ENCODE data around the gene ZNF655. TPM values are rescaled to one million over a fixed set of nuclear protein-coding genes. Genes with fewer than 3 reads are reported as not detected.

The ZNF655 gene
- total RNA-seq, 2 donors from 2014 or later: 36.2 to 41.9 TPM

GRCh38 chr7:99625961-99626360 lies 67.5 kb downstream of the ZNF655 start:
- H3K27me3 ChIP-seq: no peaks in the 10 kb centered on the region
- H3K4me1 ChIP-seq: no peaks in the 10 kb centered on the region
- TF ChIP-seq CTCF (IDR thresholded peaks at IDR 0.05): no peak
- no peak overlapping the region for H3K27ac ChIP-seq
- H3K36me3 ChIP-seq: peaks cover 94% of the 10 kb centered on the region
- H3K4me3 ChIP-seq: no peak overlapping the region
- H3K9me3 ChIP-seq: no peaks in the 10 kb centered on the region
- DNase-seq (ENCODE audit: low spot score): no peak

Other genes starting within 250 kb of the ZNF655 start
- 100 to 1,000 TPM; 108 to 117 TPM for gene ARPC1A, start 232.7 kb upstream of the ZNF655 start, total RNA-seq
- 100 to 1,000 TPM in 1 of 2 donors, 10 to 100 TPM in 1; 53.0 to 115 TPM for gene ARPC1B, start 183.9 kb upstream of the ZNF655 start, total RNA-seq
- 10 to 100 TPM; 70.9 to 93.3 TPM for gene PDAP1, start 150.0 kb upstream of the ZNF655 start, total RNA-seq
- gene BUD31, start 149.7 kb upstream of the ZNF655 start, total RNA-seq: 10 to 100 TPM; 36.7 to 57.0 TPM
- 1 to 10 TPM; 4.6 to 5.3 TPM for gene PTCD1, start 119.8 kb upstream of the ZNF655 start, total RNA-seq
- gene CPSF4, start 119.7 kb upstream of the ZNF655 start, total RNA-seq: 10 to 100 TPM; 12.4 to 18.8 TPM
- gene ATP5MF, start 92.5 kb upstream of the ZNF655 start, total RNA-seq: 1,000 to 10,000 TPM; 2,443 to 2,651 TPM
- gene ZNF789, start 85.8 kb upstream of the ZNF655 start, total RNA-seq: 1 to 10 TPM in 1 of 2 donors, under 1 TPM in 1; 0.48 to 2.6 TPM
- 10 to 100 TPM; 10.8 to 20.2 TPM for gene ZNF394, start 58.4 kb upstream of the ZNF655 start, total RNA-seq
- gene ZKSCAN5, start 54.0 kb upstream of the ZNF655 start, total RNA-seq: 1 to 10 TPM; 5.4 to 6.3 TPM
- gene FAM200A, start 6.5 kb upstream of the ZNF655 start, total RNA-seq: 1 to 10 TPM; 4.6 to 5.0 TPM
- gene TMEM225B, start 39.6 kb downstream of the ZNF655 start, total RNA-seq: not detected
- gene ZSCAN25, start 58.3 kb downstream of the ZNF655 start, total RNA-seq: 1 to 10 TPM; 6.0 to 6.1 TPM
- 1 to 10 TPM in 1 of 2 donors, under 1 TPM in 1; 0.59 to 1.2 TPM for gene CYP3A5, start 121.4 kb downstream of the ZNF655 start, total RNA-seq
- 1 to 10 TPM in 1 of 2 donors, under 1 TPM in 1; 0.82 to 2.0 TPM for gene CYP3A7, start 176.6 kb downstream of the ZNF655 start, total RNA-seq
- under 1 TPM in 1 of 2 donors, not detected in 1; 0.43 TPM for gene CYP3A4, start 225.5 kb downstream of the ZNF655 start, total RNA-seq